Cerebellar nuclear complex (tissue), 1 donor: ENCODE results near the gene GCC2.
"Not testable (repeated sequence)": the region's sequence is repeated elsewhere in the genome, so short reads cannot be mapped to it uniquely, and the experiment has no call there.

Experiments used
- DNase-seq, 2 experiments: peaks; one replicate each; lab custom pipeline; 2025; lab: John Stamatoyannopoulos, UW

GCC2 gene

GRCh38 chr2:108448678-108449409 lies at the start of gene GCC2:
Gene GCC2 (plus strand): TSS chr2:108449206. CDS start chr2:108449275, 69 bp downstream.
- DNase-seq = peak in 1 of 2 experiments; percentile 13

GRCh38 chr2:108399479-108399878 lies 49.5 kb upstream of the GCC2 start:
- no peak for DNase-seq

- no peak for DNase-seq
These were observed 47.2 kb upstream of the GCC2 start for GRCh38 chr2:108401800-108402199.

- no peak for DNase-seq
These were observed 45.5 kb upstream of the GCC2 start for GRCh38 chr2:108403494-108403893.

- no peak for DNase-seq
These were observed 44.1 kb upstream of the GCC2 start for GRCh38 chr2:108404784-108405397.

- DNase-seq = no peak
These were observed 40.9 kb upstream of the GCC2 start for GRCh38 chr2:108407864-108408729.

- DNase-seq = no peak
These were observed 39.2 kb upstream of the GCC2 start for GRCh38 chr2:108409768-108410167.

GRCh38 chr2:108412995-108413710 lies 35.9 kb upstream of the GCC2 start:
- no peak for DNase-seq

GRCh38 chr2:108413711-108414095 lies 35.3 kb upstream of the GCC2 start:
- DNase-seq = no peak

- no peak for DNase-seq
These were observed 34.6 kb upstream of the GCC2 start for GRCh38 chr2:108414256-108414876.

GRCh38 chr2:108414945-108415344 lies 34.1 kb upstream of the GCC2 start:
- no peak for DNase-seq

- DNase-seq = no peak
These were observed 31.8 kb upstream of the GCC2 start for GRCh38 chr2:108417254-108417653.

GRCh38 chr2:108418416-108418815 lies 30.6 kb upstream of the GCC2 start:
- DNase-seq = no peak

- no peak for DNase-seq
These were observed 25.9 kb upstream of the GCC2 start for GRCh38 chr2:108423067-108423466.

GRCh38 chr2:108423502-108424251 lies 25.3 kb upstream of the GCC2 start:
- DNase-seq = no peak

GRCh38 chr2:108428286-108429009 lies 20.6 kb upstream of the GCC2 start:
- DNase-seq = no peak

- DNase-seq = not testable (repeated sequence)
These were observed 13.4 kb upstream of the GCC2 start for GRCh38 chr2:108435578-108435977.

GRCh38 chr2:108436976-108437375 lies 12.0 kb upstream of the GCC2 start:
- no peak for DNase-seq

- no peak for DNase-seq
These were observed 7.3 kb upstream of the GCC2 start for GRCh38 chr2:108441712-108442111.
